Mesenchymal stem cell (in vitro differentiated cells and primary cell): Measurements from ENCODE around the gene SLC34A1.

Experiments used
- DNase-seq: peaks from one replicate; pipeline ENCODE4 v3.0.0-alpha.2; 2013
- H2AFZ ChIP-seq: one replicate; pipeline ENCODE4 v1.6.1; 2013; ENCODE audit warnings: low read depth, mild to moderate bottlenecking, control low read depth, inconsistent platforms, low read length, moderate library complexity
- H2AK5ac ChIP-seq: 2 replicates; pipeline ENCODE4 v1.6.1; 2013; ENCODE audit warnings: low read length, moderate library complexity, mild to moderate bottlenecking, inconsistent platforms; ENCODE audit not compliant: severe bottlenecking
- H2BK120ac ChIP-seq: one replicate; pipeline ENCODE4 v1.6.1; 2013; ENCODE audit warnings: low read depth, mild to moderate bottlenecking, inconsistent platforms, low read length, moderate library complexity
- H2BK12ac ChIP-seq, 2 experiments: one replicate each; pipeline ENCODE4 v1.6.1; 2013; ENCODE audit warnings: inconsistent platforms in 2 of 2, low read length in 2 of 2, mild to moderate bottlenecking in 2 of 2, moderate library complexity in 2 of 2, control low read depth in 1 of 2
- H2BK15ac ChIP-seq: one replicate; pipeline ENCODE4 v1.6.1; 2013; ENCODE audit warnings: mild to moderate bottlenecking, low read depth, inconsistent platforms; ENCODE audit not compliant: poor library complexity, severe bottlenecking
- H2BK5ac ChIP-seq: 2 replicates; pipeline ENCODE4 v1.6.1; 2013; ENCODE audit warnings: low read depth, mild to moderate bottlenecking, low read length, control low read depth, inconsistent platforms; ENCODE audit not compliant: poor library complexity, severe bottlenecking
- H3K14ac ChIP-seq, 2 experiments: one replicate each; pipeline ENCODE4 v1.6.1; 2013; ENCODE audit warnings: inconsistent platforms in 2 of 2, low read length in 2 of 2, control low read depth in 1 of 2, mild to moderate bottlenecking in 1 of 2, moderate library complexity in 1 of 2
- H3K18ac ChIP-seq, 2 experiments: one replicate each; pipeline ENCODE4 v1.6.1; 2013; ENCODE audit warnings: inconsistent platforms in 2 of 2, low read length in 2 of 2, control low read depth in 1 of 2, low read depth in 1 of 2, mild to moderate bottlenecking in 1 of 2
- H3K23ac ChIP-seq, 2 experiments: one replicate each; pipeline ENCODE4 v1.6.1; 2013; ENCODE audit warnings: inconsistent platforms in 2 of 2, low read length in 2 of 2, mild to moderate bottlenecking in 2 of 2, moderate library complexity in 2 of 2, control low read depth in 1 of 2
- H3K27ac ChIP-seq: 2 replicates; pipeline ENCODE4 v1.5.1; 2013; ENCODE audit warnings: mild to moderate bottlenecking, moderate library complexity, low read length, control low read depth, inconsistent platforms; ENCODE audit not compliant: poor library complexity, severe bottlenecking
- H3K27me3 ChIP-seq, 2 experiments: 2 replicates each; pipeline versions ENCODE4 v1.6.1 to v1.7.0; 2013; ENCODE audit warnings: low read length in 2 of 2, mild to moderate bottlenecking in 2 of 2, moderate library complexity in 2 of 2, control low read depth in 1 of 2, inconsistent platforms in 1 of 2; ENCODE audit not compliant: control insufficient read depth in 1 of 2, insufficient read depth in 1 of 2
- H3K36me3 ChIP-seq, 2 experiments: 2 replicates each; pipeline versions ENCODE4 v1.6.1 to v1.7.0; 2013; ENCODE audit warnings: low read length in 2 of 2, control low read depth in 1 of 2, inconsistent platforms in 1 of 2, low read depth in 1 of 2, mild to moderate bottlenecking in 1 of 2; ENCODE audit not compliant: insufficient read depth in 2 of 2, control insufficient read depth in 1 of 2
- H3K4ac ChIP-seq, 2 experiments: one replicate each; pipeline ENCODE4 v1.6.1; 2013; ENCODE audit warnings: inconsistent platforms in 2 of 2, low read length in 2 of 2, mild to moderate bottlenecking in 2 of 2, moderate library complexity in 2 of 2, control low read depth in 1 of 2, low read depth in 1 of 2
- H3K4me1 ChIP-seq: 2 replicates; pipeline ENCODE4 v1.6.1; 2013; ENCODE audit warnings: low read depth, low read length, control low read depth; ENCODE audit not compliant: control insufficient read depth, insufficient read depth
- H3K4me2 ChIP-seq: 2 replicates; pipeline ENCODE4 v1.6.1; 2013; ENCODE audit warnings: low read length, mild to moderate bottlenecking, inconsistent platforms; ENCODE audit not compliant: poor library complexity, severe bottlenecking
- H3K4me3 ChIP-seq, 2 experiments: 2 replicates each; pipeline versions ENCODE4 v1.5.1 to v1.7.0; 2013; ENCODE audit warnings: low read length in 2 of 2, mild to moderate bottlenecking in 2 of 2, control low read depth in 1 of 2, low read depth in 1 of 2; ENCODE audit not compliant: insufficient read depth in 1 of 2
- H3K79me1 ChIP-seq: replicated peaks from 2 replicates; pipeline ENCODE4 v1.6.1; 2013; ENCODE audit warnings: mild to moderate bottlenecking, control low read depth, low read length, inconsistent platforms; ENCODE audit not compliant: poor library complexity, severe bottlenecking
- H3K9ac ChIP-seq: 2 replicates; pipeline ENCODE4 v1.7.0; 2013; ENCODE audit warnings: mild to moderate bottlenecking, low read length, moderate library complexity
- H3K9me3 ChIP-seq: 2 replicates; pipeline ENCODE4 v1.7.0; 2013; ENCODE audit warnings: mild to moderate bottlenecking, low read length; ENCODE audit not compliant: control insufficient read depth
- H4K8ac ChIP-seq: one replicate; pipeline ENCODE4 v1.6.1; 2013; ENCODE audit warnings: inconsistent platforms, mild to moderate bottlenecking, low read length, moderate library complexity
- H4K91ac ChIP-seq: one replicate; pipeline ENCODE4 v1.6.1; 2013; ENCODE audit warnings: mild to moderate bottlenecking, low read length, inconsistent platforms
- WGBS: methylation state at CpG from one replicate; pipeline ENCODE4 v1.1.7; 2013; ENCODE audit warnings: mixed read lengths; 5-methylcytosine and 5-hydroxymethylcytosine counted together

SLC34A1 gene

DNA sequence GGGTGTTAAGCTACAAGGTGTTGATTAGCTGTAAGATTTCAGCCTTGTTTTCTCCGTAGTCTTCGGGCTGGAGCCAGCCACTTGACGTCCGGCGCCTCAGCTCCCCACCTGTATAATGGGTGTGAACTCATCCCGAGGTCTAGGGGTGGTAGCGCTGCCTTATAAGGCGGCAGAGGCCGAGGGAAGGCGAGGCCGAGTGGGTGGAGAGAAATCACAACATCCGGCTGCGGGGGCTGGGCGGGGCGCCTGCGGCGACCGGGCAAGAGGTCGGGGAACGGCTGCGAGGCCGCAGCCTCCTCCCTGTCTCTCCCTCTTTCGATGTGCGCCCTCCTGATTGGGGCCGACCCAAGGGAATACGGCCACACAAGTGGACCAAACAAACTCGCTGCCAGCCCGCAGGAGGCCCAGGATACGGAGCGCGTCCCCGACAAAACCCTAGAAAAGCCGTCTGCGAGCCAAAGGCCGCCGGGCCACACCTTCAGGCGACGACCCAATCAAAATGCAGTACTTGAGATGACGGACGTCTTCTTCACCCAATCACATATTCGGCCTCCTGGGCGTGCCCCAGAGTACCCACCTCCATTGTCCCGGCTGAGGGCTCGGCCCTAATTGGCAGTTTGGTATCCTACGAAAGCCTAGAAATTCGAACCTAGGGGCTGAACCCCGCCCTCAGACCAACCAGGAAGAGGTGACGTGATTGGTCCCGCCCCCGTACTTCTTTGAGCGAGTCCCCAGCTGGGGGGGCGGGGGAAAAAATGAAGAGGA, 41.7 kb downstream of the SLC34A1 start:
- peak overlapping the region; percentile 95 for H4K8ac ChIP-seq
- H3K14ac ChIP-seq = peak overlapping the region in 1 of 2 experiments; percentile 35
- H3K36me3 ChIP-seq = peaks cover 5 to 13% of the 10 kb centered on the region in 2 experiments
- H3K4me3 ChIP-seq = peak overlapping the region; percentile 70 to 82
- DNase-seq = peak; percentile 100
- peak overlapping the region; percentile 86 for H4K91ac ChIP-seq
- no peak overlapping the region for H2BK12ac ChIP-seq
- peak overlapping the region; percentile 40 for H2BK5ac ChIP-seq
- H3K23ac ChIP-seq = no peak overlapping the region
- WGBS = 1% methylated on average over 48 of the region's 52 CpGs
- peak overlapping the region; percentile 71 for H2BK120ac ChIP-seq
- H3K4ac ChIP-seq = peak overlapping the region; percentile 68 to 71
- peaks cover 30% of the 10 kb centered on the region for H3K79me1 ChIP-seq
- no peaks in the 10 kb centered on the region for H3K9me3 ChIP-seq
- H3K4me2 ChIP-seq = peak overlapping the region; percentile 76
- H2AFZ ChIP-seq = peak overlapping the region; percentile 23
- peak overlapping the region; percentile 95 for H3K27ac ChIP-seq
- peak overlapping the region; percentile 91 for H3K9ac ChIP-seq
- H3K27me3 ChIP-seq = no peaks in the 10 kb centered on the region
- peaks cover 23% of the 10 kb centered on the region for H3K4me1 ChIP-seq
- H3K18ac ChIP-seq = peak overlapping the region; percentile 86 to 94
- H2AK5ac ChIP-seq = peak overlapping the region; percentile 58
- H2BK15ac ChIP-seq = peak overlapping the region; percentile 98

DNA sequence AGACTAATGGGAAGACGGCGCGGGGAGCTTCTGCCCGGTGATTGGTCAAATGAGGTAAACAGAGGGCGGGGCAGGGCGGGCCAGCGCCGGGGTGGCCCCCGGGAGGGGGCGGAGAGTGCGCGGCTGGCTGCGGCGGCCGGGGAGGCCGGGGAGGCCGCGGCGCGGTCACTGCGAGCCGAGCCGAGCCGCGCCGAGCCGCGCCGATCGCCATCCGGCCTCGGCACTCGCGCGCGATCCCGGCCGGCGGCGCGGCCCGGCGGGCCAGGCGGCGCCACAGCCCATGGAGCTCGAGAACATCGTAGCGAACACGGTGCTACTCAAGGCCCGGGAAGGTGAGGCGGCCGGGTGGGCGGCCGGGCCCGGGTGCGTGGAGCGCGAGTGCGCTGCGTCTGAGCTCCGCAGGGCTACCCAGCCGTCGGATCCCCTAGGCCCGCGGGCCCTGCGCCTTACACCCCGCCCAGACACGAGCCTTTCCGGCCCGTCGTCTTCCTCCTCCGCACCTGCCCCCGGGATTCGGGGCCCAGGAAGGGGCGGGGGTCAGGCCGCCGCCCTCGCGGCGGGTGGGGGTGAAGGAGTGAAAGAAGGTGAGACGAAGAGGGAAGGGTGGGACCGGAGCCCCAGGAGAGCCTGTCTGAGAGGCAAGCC, 42.5 kb downstream of the SLC34A1 start, which contains the start of gene GRK6:
Gene GRK6 (plus strand): TSS at position 111 of the 645 bp plus-strand sequence. CDS start 170 bp downstream, at position 281.
- Histone ChIP-seq H3K9me3 (no peaks in the 10 kb centered on the region), H2BK15ac (peak within 1 kb of the TSS; percentile 98), H3K14ac (peak within 1 kb of the TSS in 1 of 2 experiments; percentile 53), H3K4ac (peak within 1 kb of the TSS; percentile 71 to 77), H3K27ac (peak within 1 kb of the TSS; percentile 95), H3K79me1 (peaks cover 35% of the 10 kb centered on the region), H2BK5ac (peak within 1 kb of the TSS; percentile 40), H2BK120ac (peak within 1 kb of the TSS; percentile 71), H2AK5ac (peak within 1 kb of the TSS; percentile 65), H3K4me1 (peaks cover 23% of the 10 kb centered on the region), H4K91ac (peak within 1 kb of the TSS; percentile 86), H3K36me3 (peaks cover 8 to 20% of the 10 kb centered on the region in 2 experiments), H2BK12ac (peak within 1 kb of the TSS; percentile 66 to 93), H3K23ac (peak within 1 kb of the TSS; percentile 3 to 27), H2AFZ (peak within 1 kb of the TSS; percentile 67), H3K27me3 (no peaks in the 10 kb centered on the region), H4K8ac (peak within 1 kb of the TSS; percentile 95), H3K9ac (peak within 1 kb of the TSS; percentile 93), H3K4me3 (peak within 1 kb of the TSS; percentile 79 to 90), H3K4me2 (peak within 1 kb of the TSS; percentile 88), H3K18ac (peak within 1 kb of the TSS; percentile 94 to 97)
- DNase-seq = peak; percentile 48
- under 1% methylated on average over 58 of the region's 82 CpGs for WGBS

DNA sequence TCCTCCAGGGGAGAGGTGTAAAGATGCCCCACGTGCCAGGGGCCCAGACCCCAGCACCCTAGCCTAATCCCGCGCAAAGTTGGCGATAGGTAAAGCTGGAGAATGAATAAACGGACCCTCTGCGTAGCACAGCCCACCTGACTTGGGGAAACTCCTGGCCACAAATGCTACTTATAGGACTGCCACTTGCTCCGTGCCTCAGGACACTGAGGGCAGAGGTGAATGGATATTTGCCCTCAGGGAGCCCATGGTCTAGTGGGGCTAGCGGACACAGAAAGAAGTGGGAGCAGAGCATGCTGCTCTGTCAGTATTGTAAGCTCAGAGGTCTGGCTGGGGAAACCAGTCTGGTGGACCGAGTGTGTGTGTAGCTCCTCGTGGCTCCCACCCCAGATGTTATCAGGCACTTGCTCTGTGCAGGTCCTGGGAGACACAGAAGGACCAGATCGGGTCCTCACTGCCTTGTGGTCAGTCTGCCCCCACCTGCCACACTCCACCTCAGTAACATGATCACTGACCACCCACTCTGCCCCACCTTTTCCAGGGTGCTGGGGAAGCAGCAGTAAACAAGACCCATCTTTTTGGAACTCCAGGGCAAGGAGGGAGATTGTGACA, 43.1 kb downstream of the SLC34A1 start:
- H3K14ac ChIP-seq = peak overlapping the region in 1 of 2 experiments; percentile 53
- H4K91ac ChIP-seq = no peak overlapping the region
- peak overlapping the region; percentile 79 to 90 for H3K4me3 ChIP-seq
- WGBS = 26% methylated on average over 11 of the region's 11 CpGs
- peak overlapping the region; percentile 65 for H2AK5ac ChIP-seq
- H3K79me1 ChIP-seq = peaks cover 39% of the 10 kb centered on the region
- peak; percentile 33 for DNase-seq
- H3K4me1 ChIP-seq = peaks cover 23% of the 10 kb centered on the region
- H4K8ac ChIP-seq = no peak overlapping the region
- peak overlapping the region; percentile 86 to 97 for H3K18ac ChIP-seq
- peak overlapping the region; percentile 93 for H3K9ac ChIP-seq
- peak overlapping the region in 1 of 2 experiments; percentile 56 for H2BK12ac ChIP-seq
- H3K23ac ChIP-seq = peak overlapping the region in 1 of 2 experiments; percentile 27
- peak overlapping the region; percentile 43 to 77 for H3K4ac ChIP-seq
- no peaks in the 10 kb centered on the region for H3K27me3 ChIP-seq
- H3K36me3 ChIP-seq = peaks cover 13 to 27% of the 10 kb centered on the region in 2 experiments
- peak overlapping the region; percentile 88 for H3K4me2 ChIP-seq
- H2BK120ac ChIP-seq = peak overlapping the region; percentile 57
- peak overlapping the region; percentile 98 for H2BK15ac ChIP-seq
- peak overlapping the region; percentile 67 for H2AFZ ChIP-seq
- H3K9me3 ChIP-seq = no peaks in the 10 kb centered on the region
- H3K27ac ChIP-seq = no peak overlapping the region
- no peak overlapping the region for H2BK5ac ChIP-seq
